Measurements from ENCODE around the gene ALKBH6.

GRCh38 chr19:35977446-35978222 is 36.4 kb downstream of the ALKBH6 start:
- TF ChIP-seq SIN3A (IDR thresholded peaks at IDR 0.05; ENCODE audit: borderline replicate concordance, insufficient read depth, low read length) (no peak), POLR2AphosphoS5 (IDR thresholded peaks at IDR 0.05; ENCODE audit: low read depth, low read length) (no peak), TAF1 (IDR thresholded peaks at IDR 0.05; ENCODE audit: borderline replicate concordance, insufficient read depth, low read length) (no peak), REST (IDR thresholded peaks at IDR 0.05; ENCODE audit: insufficient read depth in 1 of 2, low read depth in 2 of 2, low read length in 2 of 2) (no peak)
